ENCODE measurements around the gene GCNT2.

DNA sequence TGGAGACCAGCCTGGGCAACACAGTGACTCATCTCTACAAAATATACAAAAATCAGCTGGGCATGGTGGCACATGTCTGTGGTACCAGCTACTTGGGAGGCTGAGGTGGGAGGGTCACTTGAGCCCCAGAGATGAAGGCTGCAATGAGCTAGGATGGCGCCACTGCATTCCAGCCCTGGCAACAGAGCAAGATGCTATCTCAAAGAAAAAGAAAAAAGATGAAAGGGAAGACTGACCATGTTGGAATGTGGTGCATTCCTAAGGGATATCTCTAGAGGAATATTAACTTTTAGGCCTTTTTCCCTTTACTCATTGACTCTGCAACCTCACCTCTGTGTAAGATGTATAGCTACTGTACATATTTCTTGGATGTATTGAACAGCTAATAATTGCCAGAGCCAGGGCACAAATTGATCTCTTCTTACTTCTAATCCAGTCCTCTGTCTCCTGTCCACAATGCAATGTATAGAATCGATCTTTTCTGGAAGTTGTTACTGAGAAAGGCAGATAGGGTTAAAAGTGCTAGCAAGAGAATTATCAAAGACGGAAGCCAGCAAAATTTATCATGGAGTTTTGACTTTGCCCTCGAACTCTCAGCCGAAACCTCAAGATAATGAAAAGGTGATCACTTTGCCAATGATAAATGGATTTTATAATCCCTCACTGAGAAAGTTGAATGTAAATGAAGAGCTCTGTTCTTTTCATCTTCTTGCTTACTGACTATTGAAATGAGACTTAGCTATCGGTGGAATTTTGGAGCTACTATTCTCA lies 46.3 kb downstream of the GCNT2 start:
- TF ChIP-seq POLR2A (IDR thresholded peaks at IDR 0.05): no peak
- TF ChIP-seq, protein P1, sequence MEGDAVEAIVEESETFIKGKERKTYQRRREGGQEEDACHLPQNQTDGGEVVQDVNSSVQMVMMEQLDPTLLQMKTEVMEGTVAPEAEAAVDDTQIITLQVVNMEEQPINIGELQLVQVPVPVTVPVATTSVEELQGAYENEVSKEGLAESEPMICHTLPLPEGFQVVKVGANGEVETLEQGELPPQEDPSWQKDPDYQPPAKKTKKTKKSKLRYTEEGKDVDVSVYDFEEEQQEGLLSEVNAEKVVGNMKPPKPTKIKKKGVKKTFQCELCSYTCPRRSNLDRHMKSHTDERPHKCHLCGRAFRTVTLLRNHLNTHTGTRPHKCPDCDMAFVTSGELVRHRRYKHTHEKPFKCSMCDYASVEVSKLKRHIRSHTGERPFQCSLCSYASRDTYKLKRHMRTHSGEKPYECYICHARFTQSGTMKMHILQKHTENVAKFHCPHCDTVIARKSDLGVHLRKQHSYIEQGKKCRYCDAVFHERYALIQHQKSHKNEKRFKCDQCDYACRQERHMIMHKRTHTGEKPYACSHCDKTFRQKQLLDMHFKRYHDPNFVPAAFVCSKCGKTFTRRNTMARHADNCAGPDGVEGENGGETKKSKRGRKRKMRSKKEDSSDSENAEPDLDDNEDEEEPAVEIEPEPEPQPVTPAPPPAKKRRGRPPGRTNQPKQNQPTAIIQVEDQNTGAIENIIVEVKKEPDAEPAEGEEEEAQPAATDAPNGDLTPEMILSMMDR (IDR thresholded peaks at IDR 0.05 in 4 of 5, conservative IDR thresholded peaks at IDR 0.05 in 1 of 5): no peak

Measured in gastrocnemius medialis (tissue), 4 donors.